HG03575 (cell line): Measurements from ENCODE around the gene DPYD.

Source experiments
- ATAC-seq: cut with Tn5 transposase; IDR thresholded peaks from one replicate; pipeline ENCODE4 v1.9.1; 2021; ENCODE audit not compliant: unreplicated experiment, insufficient number of reproducible peaks, low FRiP score; ENCODE audit errors: extremely low read depth

The DPYD gene

GRCh38 chr1:97599447-97599846, 321.4 kb downstream of the DPYD start:
- no peak for ATAC-seq

- ATAC-seq, result no peak
Measured at GRCh38 chr1:97593192-97593591, 327.6 kb downstream of the DPYD start.

GRCh38 chr1:97588772-97589171, 332.1 kb downstream of the DPYD start:
- no peak for ATAC-seq

- ATAC-seq, result no peak
Measured at GRCh38 chr1:97581614-97582051, 339.2 kb downstream of the DPYD start.

- no peak for ATAC-seq
Measured at GRCh38 chr1:97577613-97578012, 343.2 kb downstream of the DPYD start.

GRCh38 chr1:97573553-97573952, 347.3 kb downstream of the DPYD start:
- no peak for ATAC-seq

- no peak for ATAC-seq
Measured at GRCh38 chr1:97572561-97572960, 348.3 kb downstream of the DPYD start.

- ATAC-seq, result no peak
Measured at GRCh38 chr1:97571760-97572159, 349.1 kb downstream of the DPYD start.

- ATAC-seq, result no peak
Measured at GRCh38 chr1:97570691-97571090, 350.1 kb downstream of the DPYD start.

- ATAC-seq, result no peak
Measured at GRCh38 chr1:97567000-97567749, 353.7 kb downstream of the DPYD start.

GRCh38 chr1:97565886-97566285, 354.9 kb downstream of the DPYD start:
- ATAC-seq, result no peak

- ATAC-seq, result no peak
Measured at GRCh38 chr1:97563926-97564325, 356.9 kb downstream of the DPYD start.

- no peak for ATAC-seq
Measured at GRCh38 chr1:97562081-97562480, 358.8 kb downstream of the DPYD start.

- ATAC-seq, result no peak
Measured at GRCh38 chr1:97560714-97561113, 360.1 kb downstream of the DPYD start.

GRCh38 chr1:97553971-97554370, 366.9 kb downstream of the DPYD start:
- ATAC-seq, result no peak

GRCh38 chr1:97551113-97551512, 369.7 kb downstream of the DPYD start:
- no peak for ATAC-seq

- ATAC-seq, result no peak
Measured at GRCh38 chr1:97545446-97545845, 375.4 kb downstream of the DPYD start.

GRCh38 chr1:97540346-97540888, 380.4 kb downstream of the DPYD start:
- ATAC-seq, result no peak

GRCh38 chr1:97538113-97538512, 382.7 kb downstream of the DPYD start:
- no peak for ATAC-seq

GRCh38 chr1:97533358-97533757, 387.5 kb downstream of the DPYD start:
- no peak for ATAC-seq

GRCh38 chr1:97529600-97529999, 391.2 kb downstream of the DPYD start:
- no peak for ATAC-seq
